Activated naive CD8-positive, alpha-beta T cell (primary cell): ENCODE data around the gene TSPYL2.

Experiments used
- H3K27ac Mint-ChIP-seq: one replicate; pipeline ENCODE4 v1.8.0; 2021; ENCODE audit warnings: mixed read lengths
- H3K27me3 Mint-ChIP-seq: one replicate; pipeline ENCODE4 v1.8.0; 2021; ENCODE audit warnings: mixed read lengths
- H3K36me3 Mint-ChIP-seq: one replicate; pipeline ENCODE4 v1.8.0; 2021; ENCODE audit warnings: mixed read lengths
- H3K4me1 Mint-ChIP-seq: one replicate; pipeline ENCODE4 v1.8.0; 2021; ENCODE audit warnings: low read depth, mixed read lengths
- H3K4me3 Mint-ChIP-seq: one replicate; pipeline ENCODE4 v1.8.0; 2021; ENCODE audit warnings: mild to moderate bottlenecking, mixed read lengths
- H3K9me3 Mint-ChIP-seq: one replicate; pipeline ENCODE4 v1.8.0; 2021; ENCODE audit warnings: low read depth, mixed read lengths

The TSPYL2 gene

GRCh38 chrX:53081925-53082772 lies at the start of gene TSPYL2:
Gene TSPYL2, plus strand, starts transcription at chrX:53082367. Its CDS starts 132 bp downstream, at chrX:53082499.
- Mint-ChIP-seq H3K27me3 (no peaks in the 10 kb centered on the region), H3K4me3 (peak within 1 kb of the TSS; percentile 94), H3K27ac (peak within 1 kb of the TSS; percentile 97), H3K36me3 (peaks cover 6% of the 10 kb centered on the region), H3K4me1 (peaks cover 47% of the 10 kb centered on the region), H3K9me3 (no peaks in the 10 kb centered on the region)

DNA sequence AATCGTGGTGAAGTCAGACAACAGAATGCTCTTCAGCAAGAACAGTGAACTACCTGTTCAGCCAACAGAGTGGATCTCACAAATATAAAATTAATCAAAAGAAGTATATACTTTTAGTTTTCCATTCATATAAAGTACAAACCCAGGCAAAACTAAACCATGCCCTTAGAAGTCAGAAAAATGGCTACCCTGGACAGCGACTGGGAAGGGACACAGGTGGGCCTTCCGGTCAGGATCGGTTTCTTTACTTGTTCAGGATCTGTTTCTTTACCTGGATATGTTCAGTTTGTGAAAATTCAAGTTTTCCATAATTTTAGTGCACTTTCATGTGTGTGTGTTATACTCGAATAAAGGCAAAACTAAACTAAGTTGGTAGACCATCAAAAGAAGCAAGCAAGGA lies 46.0 kb upstream of the TSPYL2 start:
- Mint-ChIP-seq H3K4me1 (no peaks in the 10 kb centered on the region), H3K27me3 (no peaks in the 10 kb centered on the region), H3K9me3 (no peaks in the 10 kb centered on the region), H3K27ac (no peak overlapping the region), H3K36me3 (no peaks in the 10 kb centered on the region), H3K4me3 (no peak overlapping the region)

GRCh38 chrX:53039236-53039635 lies 42.9 kb upstream of the TSPYL2 start:
- no peaks in the 10 kb centered on the region for H3K9me3 Mint-ChIP-seq
- no peaks in the 10 kb centered on the region for H3K4me1 Mint-ChIP-seq
- H3K36me3 Mint-ChIP-seq = no peaks in the 10 kb centered on the region
- no peaks in the 10 kb centered on the region for H3K27me3 Mint-ChIP-seq
- no peak overlapping the region for H3K4me3 Mint-ChIP-seq
- H3K27ac Mint-ChIP-seq = no peak overlapping the region

GRCh38 chrX:53044995-53045394 lies 37.2 kb upstream of the TSPYL2 start:
- no peak overlapping the region for H3K27ac Mint-ChIP-seq
- no peaks in the 10 kb centered on the region for H3K36me3 Mint-ChIP-seq
- no peaks in the 10 kb centered on the region for H3K9me3 Mint-ChIP-seq
- H3K4me1 Mint-ChIP-seq = peaks cover 2% of the 10 kb centered on the region
- H3K4me3 Mint-ChIP-seq = no peak overlapping the region
- H3K27me3 Mint-ChIP-seq = no peaks in the 10 kb centered on the region

DNA sequence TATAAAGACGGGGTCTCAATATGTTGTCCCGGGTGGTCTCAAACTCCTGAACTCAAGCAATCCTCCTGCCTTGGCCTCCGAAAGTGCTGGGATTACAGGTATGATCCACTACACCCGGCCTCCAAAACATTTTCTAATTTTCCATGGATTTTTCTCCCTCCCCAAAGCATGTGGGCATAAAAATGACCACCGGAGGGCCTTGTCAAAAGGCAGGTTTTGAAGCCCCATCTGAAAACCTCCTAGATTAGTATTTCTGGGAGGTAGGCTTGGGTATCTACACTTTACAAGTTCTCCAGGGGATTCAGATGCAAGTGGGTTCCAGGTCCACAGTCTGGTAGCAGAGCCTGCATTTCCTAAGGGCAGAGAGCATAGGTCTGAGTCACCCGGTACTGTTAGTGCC lies 34.9 kb upstream of the TSPYL2 start:
- no peaks in the 10 kb centered on the region for H3K36me3 Mint-ChIP-seq
- no peaks in the 10 kb centered on the region for H3K9me3 Mint-ChIP-seq
- peaks cover 2% of the 10 kb centered on the region for H3K4me1 Mint-ChIP-seq
- no peak overlapping the region for H3K4me3 Mint-ChIP-seq
- H3K27ac Mint-ChIP-seq = no peak overlapping the region
- no peaks in the 10 kb centered on the region for H3K27me3 Mint-ChIP-seq

GRCh38 chrX:53048169-53049126 lies 33.7 kb upstream of the TSPYL2 start, which contains the start of gene GPR173:
Gene GPR173, plus strand, starts transcription at chrX:53048789. Its CDS starts 27,833 bp downstream, at chrX:53076622.
- no peaks in the 10 kb centered on the region for H3K36me3 Mint-ChIP-seq
- peak within 1 kb of the TSS; percentile 60 for H3K4me3 Mint-ChIP-seq
- H3K9me3 Mint-ChIP-seq = no peaks in the 10 kb centered on the region
- no peaks in the 10 kb centered on the region for H3K27me3 Mint-ChIP-seq
- peaks cover 2% of the 10 kb centered on the region for H3K4me1 Mint-ChIP-seq
- peak within 1 kb of the TSS; percentile 22 for H3K27ac Mint-ChIP-seq

- no peaks in the 10 kb centered on the region for H3K9me3 Mint-ChIP-seq
Observed at GRCh38 chrX:53049127-53049517, 33.0 kb upstream of the TSPYL2 start.

DNA sequence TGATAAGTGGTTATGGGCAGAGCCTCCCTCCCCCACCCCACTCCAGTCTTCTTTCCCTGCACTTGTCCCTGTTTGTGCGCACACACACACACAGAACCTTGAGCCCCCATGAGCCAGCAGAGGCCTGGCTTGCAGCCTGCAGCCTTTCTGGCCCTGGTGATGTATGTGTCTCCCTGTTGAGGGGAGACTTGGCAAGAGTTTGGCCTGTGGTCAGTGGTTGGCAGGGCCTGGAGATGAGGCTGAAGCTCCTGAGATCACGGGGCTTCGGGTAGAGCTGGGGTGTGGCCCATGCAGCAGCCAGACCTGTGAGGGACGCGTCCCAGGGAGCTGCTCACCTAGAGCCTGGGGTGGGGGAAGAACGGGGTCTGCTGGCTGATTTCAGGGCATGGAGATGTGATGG lies 31.3 kb upstream of the TSPYL2 start:
- Mint-ChIP-seq H3K9me3 (no peaks in the 10 kb centered on the region), H3K4me1 (peaks cover 2% of the 10 kb centered on the region), H3K4me3 (no peak overlapping the region), H3K27ac (no peak overlapping the region), H3K36me3 (no peaks in the 10 kb centered on the region), H3K27me3 (no peaks in the 10 kb centered on the region)

More at GRCh38 chrX:53049127-53049517, 33.0 kb upstream of the TSPYL2 start:
- Mint-ChIP-seq H3K4me3 (peak overlapping the region; percentile 60), H3K36me3 (no peaks in the 10 kb centered on the region), H3K4me1 (peaks cover 2% of the 10 kb centered on the region), H3K27ac (no peak overlapping the region), H3K27me3 (no peaks in the 10 kb centered on the region)

- no peaks in the 10 kb centered on the region for H3K4me1 Mint-ChIP-seq
- H3K27ac Mint-ChIP-seq = no peak overlapping the region
- H3K9me3 Mint-ChIP-seq = no peaks in the 10 kb centered on the region
- H3K4me3 Mint-ChIP-seq = no peak overlapping the region
- no peaks in the 10 kb centered on the region for H3K36me3 Mint-ChIP-seq
- no peaks in the 10 kb centered on the region for H3K27me3 Mint-ChIP-seq
Observed at GRCh38 chrX:53055244-53055849, 26.8 kb upstream of the TSPYL2 start.

DNA sequence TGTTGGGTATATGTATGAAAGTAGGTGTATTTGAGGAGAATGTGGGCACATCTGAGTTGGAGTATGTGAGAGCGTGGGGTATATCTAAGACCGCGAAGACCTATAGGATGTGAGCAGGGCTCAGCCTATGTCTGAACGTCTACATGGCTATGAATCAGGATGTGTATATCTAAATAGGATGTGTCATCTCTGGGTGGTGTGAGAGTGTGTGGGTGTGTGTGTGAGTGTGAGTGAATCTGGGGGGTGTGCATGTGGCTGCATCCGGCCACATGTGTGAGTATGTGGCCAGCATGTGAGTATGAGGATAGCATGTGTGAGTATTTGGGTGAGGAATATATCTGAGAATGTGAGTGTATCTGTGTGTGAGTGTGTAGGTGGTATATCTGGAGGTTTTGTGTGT lies 25.9 kb upstream of the TSPYL2 start:
- Mint-ChIP-seq H3K27ac (no peak overlapping the region), H3K36me3 (no peaks in the 10 kb centered on the region), H3K4me3 (no peak overlapping the region), H3K27me3 (no peaks in the 10 kb centered on the region), H3K4me1 (no peaks in the 10 kb centered on the region), H3K9me3 (no peaks in the 10 kb centered on the region)

- no peaks in the 10 kb centered on the region for H3K27me3 Mint-ChIP-seq
- H3K9me3 Mint-ChIP-seq = no peaks in the 10 kb centered on the region
- no peak overlapping the region for H3K27ac Mint-ChIP-seq
- H3K36me3 Mint-ChIP-seq = no peaks in the 10 kb centered on the region
- H3K4me1 Mint-ChIP-seq = no peaks in the 10 kb centered on the region
- H3K4me3 Mint-ChIP-seq = no peak overlapping the region
Observed at GRCh38 chrX:53065104-53065503, 17.1 kb upstream of the TSPYL2 start.

DNA sequence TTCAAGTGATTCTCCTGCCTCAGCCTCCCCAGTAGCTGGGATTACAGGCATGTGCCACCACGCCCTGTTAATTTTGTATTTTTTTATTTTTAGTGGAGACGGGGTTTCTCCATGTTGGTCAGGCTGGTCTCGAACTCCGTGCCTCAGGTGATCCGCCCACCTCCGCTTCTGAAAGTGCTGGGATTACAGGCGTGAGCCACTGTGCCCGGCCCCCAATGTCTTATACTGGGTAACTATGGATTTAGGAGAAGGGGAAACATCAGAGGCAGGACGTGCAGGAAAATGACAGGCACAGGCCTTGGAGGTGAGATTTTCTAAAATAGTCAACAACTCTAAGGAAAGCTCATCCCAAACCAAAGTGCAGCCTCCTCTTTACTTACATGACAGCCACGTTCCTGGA lies 11.1 kb upstream of the TSPYL2 start:
- Mint-ChIP-seq H3K9me3 (no peaks in the 10 kb centered on the region), H3K27ac (no peak overlapping the region), H3K4me3 (no peak overlapping the region), H3K27me3 (no peaks in the 10 kb centered on the region), H3K36me3 (no peaks in the 10 kb centered on the region), H3K4me1 (peaks cover 18% of the 10 kb centered on the region)

GRCh38 chrX:53071604-53072417 lies 10.4 kb upstream of the TSPYL2 start:
- H3K27ac Mint-ChIP-seq = peak overlapping the region; percentile 82
- no peaks in the 10 kb centered on the region for H3K27me3 Mint-ChIP-seq
- H3K4me3 Mint-ChIP-seq = peak overlapping the region; percentile 87
- H3K4me1 Mint-ChIP-seq = peaks cover 18% of the 10 kb centered on the region
- no peaks in the 10 kb centered on the region for H3K36me3 Mint-ChIP-seq
- H3K9me3 Mint-ChIP-seq = no peaks in the 10 kb centered on the region
